A549 (cell line): ENCODE measurements around the gene TPRG1L. TPM values are rescaled to one million over a fixed set of nuclear protein-coding genes. Genes with fewer than 3 reads are reported as not detected.

Experiments used
- ATAC-seq, 2 experiments: fragments of 200-7000 bp in 1 of 2; fragments of >200 bp in 1 of 2; cut with Nextera tagmentation in 1 of 2; cut with Tn5 transposase in 1 of 2; 3 replicates each; pipeline versions ENCODE4 v1.8.0 to v1.9.1; 2018 to 2020; ENCODE audit warnings: mild to moderate bottlenecking in 1 of 2, moderate library complexity in 1 of 2
- CTCF ChIA-PET: fragments of 300-600 bp; sonication (Branson Sonifier 250); formaldehyde crosslinking; extraction: SDS; loops from one replicate; lab custom pipeline; 2021; ENCODE audit warnings: antibody characterized with exemption, inconsistent platforms; lab: Yijun Ruan, JAX
- POLR2A ChIA-PET: fragments of 350-600 bp; formaldehyde crosslinking; extraction: SDS; loops from one replicate; lab custom pipeline; 2021; ENCODE audit warnings: antibody characterized with exemption, inconsistent platforms; lab: Yijun Ruan, JAX
- DNase-seq, 2 experiments: peaks; one replicate each; pipeline versions ENCODE4 v3.0.0 to v3.0.0-alpha.2; 2011 to 2016; ENCODE audit warnings: low read depth in 1 of 2, low spot score in 1 of 2
- FAIRE-seq: peaks from 2 replicates; lab custom pipeline; 2011; peaks lifted over from hg19 to GRCh38; lab: Jason Lieb, UNC
- H3K27ac ChIP-seq, 2 experiments: fragments of >200 bp; sonication (Bioruptor Twin); formaldehyde crosslinking; 3 replicates each; pipeline ENCODE4 v1.5.1; 2016 to 2017
- H3K4me1 ChIP-seq: fragments of >200 bp; sonication (Bioruptor Twin); formaldehyde crosslinking; 3 replicates; pipeline ENCODE4 v1.6.1; 2016
- H3K4me2 ChIP-seq: fragments of >200 bp; sonication (Bioruptor Twin); formaldehyde crosslinking; 3 replicates; pipeline ENCODE4 v1.6.1; 2016
- H3K4me3 ChIP-seq: fragments of >200 bp; sonication (Bioruptor Twin); formaldehyde crosslinking; 3 replicates; pipeline ENCODE4 v1.5.1; 2016
- H3K9me3 ChIP-seq: fragments of >200 bp; sonication (Bioruptor Twin); formaldehyde crosslinking; 3 replicates; pipeline ENCODE4 v1.6.1; 2016
- ATOH8 ChIP-seq: fragments of 250-450 bp; sonication (Bioruptor Pico); IDR thresholded peaks from 2 replicates; pipeline ENCODE4 v1.5.0; 2020; ENCODE audit warnings: low read depth, mild to moderate bottlenecking, moderate library complexity
- CBX8 ChIP-seq: fragments of 200-600 bp; sonication (generic); IDR thresholded peaks from 2 replicates; pipeline ENCODE4 v1.6.1; 2016
- CEBPB ChIP-seq, 2 experiments: fragments of >200 bp in 1 of 2; sonication (Bioruptor Twin) in 1 of 2; formaldehyde crosslinking in 1 of 2; IDR thresholded peaks; 2 replicates each; pipeline ENCODE4 v1.6.1; 2012 to 2016
- CHD2 ChIP-seq: fragments of 150-350 bp; IDR thresholded peaks from 2 replicates; pipeline ENCODE4 v1.6.1; 2014; ENCODE audit warnings: low read length; ENCODE audit not compliant: partially characterized antibody
- CHD4 ChIP-seq: fragments of 200-600 bp; sonication (generic); IDR thresholded peaks from 2 replicates; pipeline ENCODE4 v1.6.1; 2016; ENCODE audit warnings: antibody characterized with exemption, mild to moderate bottlenecking, borderline replicate concordance
- CTCF ChIP-seq: fragments of >200 bp; sonication (Bioruptor Twin); formaldehyde crosslinking; IDR thresholded peaks from 3 replicates; pipeline ENCODE4 v1.5.1; 2016
- E2F6 ChIP-seq: IDR thresholded peaks from 2 replicates; pipeline ENCODE4 v1.6.1; 2012; ENCODE audit warnings: low read depth, borderline replicate concordance
- EHF ChIP-seq: fragments of 250-450 bp; sonication (Bioruptor Pico); IDR thresholded peaks from 2 replicates; pipeline ENCODE4 v1.5.0; 2020; ENCODE audit warnings: mild to moderate bottlenecking
- FOSB ChIP-seq: fragments of 250-450 bp; sonication (Bioruptor Pico); IDR thresholded peaks from 2 replicates; pipeline ENCODE4 v1.5.0; 2020; ENCODE audit warnings: mild to moderate bottlenecking, moderate library complexity
- GATA3 ChIP-seq: IDR thresholded peaks from 2 replicates; pipeline ENCODE4 v1.6.1; 2012; ENCODE audit warnings: borderline replicate concordance
- HES2 ChIP-seq: fragments of >200 bp; sonication (Bioruptor Twin); formaldehyde crosslinking; IDR thresholded peaks from 2 replicates; pipeline ENCODE4 v1.6.1; 2016
- HMGXB4 ChIP-seq: fragments of 250-450 bp; sonication (Bioruptor Pico); IDR thresholded peaks from 2 replicates; pipeline ENCODE4 v1.5.0; 2021; ENCODE audit warnings: mild to moderate bottlenecking, moderate library complexity, borderline replicate concordance
- JUNB ChIP-seq: fragments of >200 bp; sonication (Bioruptor Twin); formaldehyde crosslinking; IDR thresholded peaks from 2 replicates; pipeline ENCODE4 v1.6.1; 2016
- KDM5A ChIP-seq: fragments of 200-600 bp; sonication (generic); IDR thresholded peaks from 2 replicates; pipeline ENCODE4 v1.6.1; 2016; ENCODE audit warnings: antibody characterized with exemption, mild to moderate bottlenecking
- MAX ChIP-seq: IDR thresholded peaks from 2 replicates; pipeline ENCODE4 v1.6.1; 2012
- MAZ ChIP-seq: fragments of 150-350 bp; IDR thresholded peaks from 2 replicates; pipeline ENCODE4 v1.6.1; 2014; ENCODE audit warnings: antibody characterized with exemption, low read depth, low read length, borderline replicate concordance
- NPAS2 ChIP-seq: fragments of 250-450 bp; sonication (Bioruptor Pico); IDR thresholded peaks from 2 replicates; pipeline ENCODE4 v1.8.0; 2022; ENCODE audit warnings: mild to moderate bottlenecking, moderate library complexity, borderline replicate concordance
- PBX3 ChIP-seq: IDR thresholded peaks from 2 replicates; pipeline ENCODE4 v1.6.1; 2012
- PHF8 ChIP-seq: fragments of 200-600 bp; sonication (generic); IDR thresholded peaks from 2 replicates; pipeline ENCODE4 v1.6.1; 2016; ENCODE audit warnings: low read depth, mild to moderate bottlenecking, antibody characterized with exemption, moderate library complexity, borderline replicate concordance
- POLR2A ChIP-seq: IDR thresholded peaks from 2 replicates; pipeline ENCODE4 v1.6.1; 2012; ENCODE audit warnings: mild to moderate bottlenecking, low read length
- RARB ChIP-seq: fragments of 250-450 bp; sonication (Bioruptor Pico); IDR thresholded peaks from 2 replicates; pipeline ENCODE4 v1.8.0; 2021; ENCODE audit warnings: mild to moderate bottlenecking, moderate library complexity
- RCOR1 ChIP-seq: fragments of 150-350 bp; IDR thresholded peaks from 2 replicates; pipeline ENCODE4 v1.6.1; 2014; ENCODE audit warnings: antibody characterized with exemption, low read length, low read depth
- REST ChIP-seq: fragments of 200-600 bp; sonication (generic); IDR thresholded peaks from 2 replicates; pipeline ENCODE4 v1.6.1; 2016; ENCODE audit warnings: antibody characterized with exemption, mild to moderate bottlenecking, moderate library complexity
- RFX5 ChIP-seq: fragments of 450-650 bp; IDR thresholded peaks from 2 replicates; pipeline ENCODE4 v1.7.1; 2014; ENCODE audit warnings: antibody characterized with exemption, mild to moderate bottlenecking, moderate library complexity
- TFCP2L1 ChIP-seq: fragments of 250-450 bp; sonication (Bioruptor Pico); IDR thresholded peaks from 2 replicates; pipeline ENCODE4 v1.5.0; 2021; ENCODE audit warnings: mild to moderate bottlenecking
- WGBS: methylation state at CpG from one replicate; pipeline ENCODE4 v1.1.6; 2017; ENCODE audit errors: missing lambda C conversion rate; 5-methylcytosine and 5-hydroxymethylcytosine counted together
- polyA plus RNA-seq, 4 experiments: library from polyadenylated mRNA; depleted of rRNA in 3 of 4; stranded (reverse); fragments of >200 nt; fragmentation: RNase III in 1 of 4; extraction: RNeasy Plus Mini Kit Qiagen cat#74134 plus additional on column Dnase treatment in 1 of 4; gene quantifications; 2 replicates in 3 of 4; 3 replicates in 1 of 4; pipeline ENCODE4 v1.2.3, GENCODE V29; 2011 to 2017

The TPRG1L gene
- polyA plus RNA-seq, 2 of the 4 experiments (the other 2 are of a cell fraction) = 13.1 to 20.1 TPM

- H3K9me3 ChIP-seq = no peaks in the 10 kb centered on the region
- ChIA-PET POLR2A (no interaction called here), CTCF (interaction anchor here (1.2 to 2.6 kb wide), 3 partner anchors 21 to 130 kb away, joined by 3 to 10 read pairs (median 4); no protein-coding TSS in a partner anchor)
- H3K27ac ChIP-seq = no peak overlapping the region
- H3K4me1 ChIP-seq = no peaks in the 10 kb centered on the region
- no peak for TF ChIP-seq PHF8
- no peak for TF ChIP-seq NPAS2 (CRISPR knock-in tag)
- TF ChIP-seq E2F6 = no peak
- no peak for TF ChIP-seq POLR2A
- TF ChIP-seq CHD4 = no peak
- no peak for TF ChIP-seq PBX3
- TF ChIP-seq CTCF = no peak
- TF ChIP-seq MAX = no peak
- TF ChIP-seq RARB = no peak
- no peak for TF ChIP-seq JUNB
- no peak for TF ChIP-seq CEBPB (IDR thresholded peaks at IDR 0.05)
- no peak for TF ChIP-seq HMGXB4 (CRISPR knock-in tag)
- no peak for TF ChIP-seq CBX8
- no peak for TF ChIP-seq ATOH8 (CRISPR knock-in tag)
- WGBS = 77% methylated on average over 5 of the region's 30 CpGs
- H3K4me3 ChIP-seq = no peak overlapping the region
- no peak overlapping the region for H3K4me2 ChIP-seq
- no peak for FAIRE-seq
- no peak for ATAC-seq
- DNase-seq = no peak
Observed at GRCh38 chr1:3598522-3599285, 26.1 kb upstream of the TPRG1L start.

GRCh38 chr1:3599286-3599811, 25.5 kb upstream of the TPRG1L start:
- H3K4me3 ChIP-seq = no peak overlapping the region
- no peak overlapping the region for H3K4me2 ChIP-seq
- CTCF ChIA-PET = interaction anchor here (1.4 kb wide), 1 partner anchor 34 kb away, joined by 3 read pairs; no protein-coding TSS in a partner anchor
- FAIRE-seq = no peak
- DNase-seq = no peak
- no peak overlapping the region for H3K27ac ChIP-seq
- no peaks in the 10 kb centered on the region for H3K4me1 ChIP-seq
- no peak for TF ChIP-seq HES2
- no peak for TF ChIP-seq TFCP2L1 (CRISPR knock-in tag)
- TF ChIP-seq KDM5A = no peak
- no peak for TF ChIP-seq RFX5
- no peak for TF ChIP-seq FOSB
- TF ChIP-seq RCOR1 = no peak
- TF ChIP-seq EHF (CRISPR knock-in tag) = no peak
- no peak for TF ChIP-seq GATA3
- no peak for TF ChIP-seq REST
- TF ChIP-seq CHD2 = no peak
- TF ChIP-seq MAZ = no peak
- no peak for TF ChIP-seq NPAS2 (CRISPR knock-in tag)
- TF ChIP-seq ATOH8 (CRISPR knock-in tag) = no peak
- POLR2A ChIA-PET = no interaction called here
- no peaks in the 10 kb centered on the region for H3K9me3 ChIP-seq
- WGBS = 100% methylated on average over 1 of the region's 16 CpGs
- ATAC-seq = no peak
